ENCODE data around the gene TMEM164.

DNA sequence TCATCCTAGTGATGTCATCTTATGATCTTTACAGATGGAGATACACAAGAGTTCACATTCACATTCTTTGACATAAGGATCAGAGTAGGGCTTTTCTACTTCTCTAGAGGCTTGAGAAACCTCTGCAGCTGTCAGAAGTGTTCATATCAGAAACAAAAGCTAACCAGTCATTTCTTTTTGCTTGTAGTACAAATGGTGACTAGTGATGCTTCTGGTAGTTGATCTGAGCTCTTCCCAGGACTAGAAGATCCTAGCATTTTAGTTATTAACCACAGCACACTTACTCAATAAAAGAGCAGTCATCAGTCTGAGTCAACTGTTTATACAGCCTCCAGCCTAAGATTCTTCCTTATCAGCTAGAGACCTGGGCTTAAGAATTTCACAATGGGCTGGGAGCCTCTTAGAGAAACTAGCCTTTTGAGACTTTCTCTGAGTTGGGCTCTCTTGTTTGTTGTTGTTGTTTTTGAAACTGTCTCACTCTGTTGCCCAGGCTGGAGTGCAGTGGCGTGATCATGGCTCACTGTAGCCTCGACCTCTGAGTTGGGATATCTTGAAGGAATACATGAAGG, 84.1 kb downstream of the TMEM164 start:
- TF ChIP-seq EZH2 (optimal IDR thresholded peaks at IDR 0.05; ENCODE audit: low read depth, low read length) = no peak
- no peak for TF ChIP-seq CTCF (IDR thresholded peaks at IDR 0.05; ENCODE audit: low read length)
- no peak for TF ChIP-seq EZH2phosphoT487 (IDR thresholded peaks at IDR 0.05; ENCODE audit: low read length)

Measured in MM.1S (cell line).